Measurements from ENCODE around the gene TMEM181. TPM values are rescaled to one million over a fixed set of nuclear protein-coding genes. Genes with fewer than 3 reads are reported as not detected.
"Not testable (repeated sequence)": the region's sequence is repeated elsewhere in the genome, so short reads cannot be mapped to it uniquely, and the experiment has no call there.

TMEM181 gene
- total and polyA plus RNA-seq, 12 donors: 8.8 to 29.1 (median 20.5) TPM

GRCh38 chr6:158605266-158605878, 45.5 kb downstream of the TMEM181 start:
- TF ChIP-seq CTCF (IDR thresholded peaks at IDR 0.05) (peak; percentile 70 to 86 (median 78)), POLR2A (IDR thresholded peaks at IDR 0.05) (no peak)
- Histone ChIP-seq H3K36me3 (replicated peaks in 1 of 2) (peaks cover 0 to 35% of the 10 kb centered on the region in 2 donors), H3K9me3 (replicated peaks in 1 of 3) (no peaks in the 10 kb centered on the region), H3K27me3 (no peaks in the 10 kb centered on the region), H3K4me3 (no peak overlapping the region), H3K27ac (no peak overlapping the region), H3K4me1 (replicated peaks in 1 of 2) (peaks cover 0 to 11% of the 10 kb centered on the region in 2 donors)
- 34 to 40% (median 37%) methylated on average over 13 of the region's 13 CpGs for WGBS, 4 donors
- peak; percentile 59 to 92 (median 69) for DNase-seq
- intact Hi-C loops (cut with DNase I): loop anchor here in 1 of 2 donors (10.0 kb wide), 1 partner anchor 381 kb away; no protein-coding TSS in a partner anchor

- intact Hi-C loops (cut with DNase I): loop anchor here in 1 of 2 donors (10.0 kb wide), 1 partner anchor 381 kb away; no protein-coding TSS in a partner anchor
- DNase-seq; H3K9me3 ChIP-seq (replicated peaks in 1 of 3); H3K27me3 ChIP-seq; H3K4me3 ChIP-seq; H3K27ac ChIP-seq: not testable (repeated sequence)
- Histone ChIP-seq H3K4me1 (replicated peaks in 1 of 2) (peaks cover 0 to 13% of the 10 kb centered on the region in 2 donors), H3K36me3 (replicated peaks in 1 of 2) (peaks cover 0 to 39% of the 10 kb centered on the region in 2 donors)
- 82 to 90% (median 85%) methylated on average over 13 to 15 of the region's 15 CpGs for WGBS, 4 donors
Measured at GRCh38 chr6:158606011-158606410, 46.1 kb downstream of the TMEM181 start.

- no peak overlapping the region for H3K4me3 ChIP-seq
- no peaks in the 10 kb centered on the region for H3K9me3 ChIP-seq (replicated peaks in 1 of 3)
- TF ChIP-seq CTCF (IDR thresholded peaks at IDR 0.05) (no peak), POLR2A (IDR thresholded peaks at IDR 0.05) (no peak)
- peaks cover 0 to 13% of the 10 kb centered on the region in 2 donors for H3K4me1 ChIP-seq (replicated peaks in 1 of 2)
- intact Hi-C loops (cut with DNase I): loop anchor here in 1 of 2 donors (10.0 kb wide), 1 partner anchor 382 kb away; no protein-coding TSS in a partner anchor
- 91 to 96% (median 95%) methylated on average over 7 of the region's 7 CpGs for WGBS, 4 donors
- peaks cover 0 to 39% of the 10 kb centered on the region in 2 donors for H3K36me3 ChIP-seq (replicated peaks in 1 of 2)
- H3K27me3 ChIP-seq: no peaks in the 10 kb centered on the region
- DNase-seq: peak in 1 of 7 donors; percentile 41
- no peak overlapping the region for H3K27ac ChIP-seq
Measured at GRCh38 chr6:158606935-158607334, 47.0 kb downstream of the TMEM181 start.

- H3K27me3 ChIP-seq: no peaks in the 10 kb centered on the region
- H3K9me3 ChIP-seq (replicated peaks in 1 of 3): no peaks in the 10 kb centered on the region
- H3K4me3 ChIP-seq: no peak overlapping the region
- H3K4me1 ChIP-seq (replicated peaks in 1 of 2): peaks cover 0 to 13% of the 10 kb centered on the region in 2 donors
- peaks cover 0 to 39% of the 10 kb centered on the region in 2 donors for H3K36me3 ChIP-seq (replicated peaks in 1 of 2)
- intact Hi-C loops (cut with DNase I): loop anchor here in 1 of 2 donors (10.0 kb wide), 1 partner anchor 383 kb away; no protein-coding TSS in a partner anchor
- peak in 1 of 7 donors; percentile 39 for DNase-seq
- TF ChIP-seq CTCF (IDR thresholded peaks at IDR 0.05): no peak
- TF ChIP-seq POLR2A (IDR thresholded peaks at IDR 0.05): no peak
- H3K27ac ChIP-seq: no peak overlapping the region
- 94 to 96% (median 96%) methylated on average over 12 to 14 of the region's 14 CpGs for WGBS, 4 donors
Measured at GRCh38 chr6:158607411-158608170, 47.7 kb downstream of the TMEM181 start.

All from adrenal gland (tissue), 12 donors.